ENCODE data around the gene ATXN7L1. TPM values are rescaled to one million over a fixed set of nuclear protein-coding genes. Genes with fewer than 3 reads are reported as not detected.
"Not testable (repeated sequence)": the region's sequence is repeated elsewhere in the genome, so short reads cannot be mapped to it uniquely, and the experiment has no call there.

Gene ATXN7L1
- polyA plus RNA-seq, 1 of the 3 experiments (the other 2 are of a cell fraction): 6.0 TPM

- H4K20me1 ChIP-seq (ENCODE audit: insufficient read depth); H3F3A ChIP-seq (replicated peaks; ENCODE audit: insufficient read depth); H3K9me2 ChIP-seq; H3K36me3 ChIP-seq (replicated peaks in 1 of 2; ENCODE audit: control insufficient read depth in 1 of 2, insufficient read depth in 2 of 2, low read length in 1 of 2); H3K79me2 ChIP-seq (ENCODE audit: insufficient read depth); H3K27ac ChIP-seq (ENCODE audit: low read depth in 2 of 2, low read length in 1 of 2); POLR2A ChIA-PET; H3K27me3 ChIP-seq (ENCODE audit: insufficient read depth); H3K4me1 ChIP-seq (ENCODE audit: control insufficient read depth in 1 of 2, insufficient read depth in 2 of 2, low read depth in 1 of 2, low read length in 1 of 2); H2AFZ ChIP-seq (ENCODE audit: low read depth); CTCF ChIA-PET; H3K9ac ChIP-seq; H3K4me3 ChIP-seq (ENCODE audit: low read depth in 2 of 2, low read length in 1 of 2); H3K9me3 ChIP-seq; DNase-seq; H3K4me2 ChIP-seq: not testable (repeated sequence)
- 88% methylated on average over 11 of the region's 11 CpGs for WGBS (ENCODE audit: low lambda C conversion rate)
These were observed 179.2 kb downstream of the ATXN7L1 start for GRCh38 chr7:105697169-105697568.

GRCh38 chr7:105693576-105693975 lies 182.8 kb downstream of the ATXN7L1 start:
- H3K4me2 ChIP-seq: no peak overlapping the region
- H2AFZ ChIP-seq (ENCODE audit: low read depth): no peak overlapping the region
- WGBS (ENCODE audit: low lambda C conversion rate): 97% methylated on average over 3 of the region's 3 CpGs
- no peak overlapping the region for H3K4me3 ChIP-seq (ENCODE audit: low read depth in 2 of 2, low read length in 1 of 2)
- no peak for DNase-seq
- ChIA-PET POLR2A (no interaction called here), CTCF (interaction anchor here (1.2 kb wide), 1 partner anchor 66 kb away, joined by 4 read pairs; no protein-coding TSS in a partner anchor)
- no peaks in the 10 kb centered on the region for H3K79me2 ChIP-seq (ENCODE audit: insufficient read depth)
- no peaks in the 10 kb centered on the region for H3K9me3 ChIP-seq
- H3K36me3 ChIP-seq (replicated peaks in 1 of 2; ENCODE audit: control insufficient read depth in 1 of 2, insufficient read depth in 2 of 2, low read length in 1 of 2): no peaks in the 10 kb centered on the region
- no peaks in the 10 kb centered on the region for H4K20me1 ChIP-seq (ENCODE audit: insufficient read depth)
- H3K27me3 ChIP-seq (ENCODE audit: insufficient read depth): no peaks in the 10 kb centered on the region
- TF ChIP-seq CTCF (IDR thresholded peaks at IDR 0.05): no peak
- no peak for TF ChIP-seq ELF1 (IDR thresholded peaks at IDR 0.05)
- TF ChIP-seq RAD21 (IDR thresholded peaks at IDR 0.05; ENCODE audit: low read length): no peak
- no peak for TF ChIP-seq FOXJ3 (CRISPR knock-in tag; IDR thresholded peaks at IDR 0.05)
- no peak for TF ChIP-seq MXI1 (IDR thresholded peaks at IDR 0.05; ENCODE audit: low read depth, low read length)
- TF ChIP-seq TEAD4 (IDR thresholded peaks at IDR 0.05; ENCODE audit: borderline replicate concordance, insufficient read depth): no peak
- H3K9ac ChIP-seq: no peak overlapping the region
- H3F3A ChIP-seq (replicated peaks; ENCODE audit: insufficient read depth): no peaks in the 10 kb centered on the region
- H3K4me1 ChIP-seq (ENCODE audit: control insufficient read depth in 1 of 2, insufficient read depth in 2 of 2, low read depth in 1 of 2, low read length in 1 of 2): peaks cover 0 to 15% of the 10 kb centered on the region in 2 experiments; a peak in 1 of 4 replicates
- H3K27ac ChIP-seq (ENCODE audit: low read depth in 2 of 2, low read length in 1 of 2): no peak overlapping the region
- H3K9me2 ChIP-seq: no peaks in the 10 kb centered on the region

- H3K36me3 ChIP-seq (replicated peaks in 1 of 2; ENCODE audit: control insufficient read depth in 1 of 2, insufficient read depth in 2 of 2, low read length in 1 of 2): no peaks in the 10 kb centered on the region
- H3K4me2 ChIP-seq: no peak overlapping the region
- no peak overlapping the region for H3K27ac ChIP-seq (ENCODE audit: low read depth in 2 of 2, low read length in 1 of 2)
- no peak for DNase-seq
- CTCF ChIA-PET: interaction anchor here (0.9 kb wide), 1 partner anchor 351 kb away, joined by 3 read pairs; no protein-coding TSS in a partner anchor
- no peaks in the 10 kb centered on the region for H3K27me3 ChIP-seq (ENCODE audit: insufficient read depth)
- no peak overlapping the region for H3K9ac ChIP-seq
- POLR2A ChIA-PET: no interaction called here
- 82% methylated on average over 21 of the region's 21 CpGs for WGBS (ENCODE audit: low lambda C conversion rate)
- H3K4me1 ChIP-seq (ENCODE audit: control insufficient read depth in 1 of 2, insufficient read depth in 2 of 2, low read depth in 1 of 2, low read length in 1 of 2): peaks cover 0 to 16% of the 10 kb centered on the region in 2 experiments; a peak in 1 of 4 replicates
- no peak overlapping the region for H2AFZ ChIP-seq (ENCODE audit: low read depth)
- H3F3A ChIP-seq (replicated peaks; ENCODE audit: insufficient read depth): no peaks in the 10 kb centered on the region
- H3K79me2 ChIP-seq (ENCODE audit: insufficient read depth): no peaks in the 10 kb centered on the region
- TF ChIP-seq PBX3 (IDR thresholded peaks at IDR 0.05): no peak
- no peaks in the 10 kb centered on the region for H3K9me2 ChIP-seq
- no peaks in the 10 kb centered on the region for H3K9me3 ChIP-seq
- H4K20me1 ChIP-seq (ENCODE audit: insufficient read depth): no peaks in the 10 kb centered on the region
- no peak overlapping the region for H3K4me3 ChIP-seq (ENCODE audit: low read depth in 2 of 2, low read length in 1 of 2)
These were observed 184.5 kb downstream of the ATXN7L1 start for GRCh38 chr7:105691680-105692564.

All from SK-N-SH (cell line).